GM21717 (cell line): Measurements from ENCODE around the gene UPK3BL1.
"Not testable (repeated sequence)": the region's sequence is repeated elsewhere in the genome, so short reads cannot be mapped to it uniquely, and the experiment has no call there.

Experiments
- ATAC-seq: cut with Tn5 transposase; IDR thresholded peaks from one replicate; pipeline ENCODE4 v1.9.1; 2021; ENCODE audit warnings: mild to moderate bottlenecking, moderate library complexity; ENCODE audit not compliant: unreplicated experiment

The UPK3BL1 gene

DNA sequence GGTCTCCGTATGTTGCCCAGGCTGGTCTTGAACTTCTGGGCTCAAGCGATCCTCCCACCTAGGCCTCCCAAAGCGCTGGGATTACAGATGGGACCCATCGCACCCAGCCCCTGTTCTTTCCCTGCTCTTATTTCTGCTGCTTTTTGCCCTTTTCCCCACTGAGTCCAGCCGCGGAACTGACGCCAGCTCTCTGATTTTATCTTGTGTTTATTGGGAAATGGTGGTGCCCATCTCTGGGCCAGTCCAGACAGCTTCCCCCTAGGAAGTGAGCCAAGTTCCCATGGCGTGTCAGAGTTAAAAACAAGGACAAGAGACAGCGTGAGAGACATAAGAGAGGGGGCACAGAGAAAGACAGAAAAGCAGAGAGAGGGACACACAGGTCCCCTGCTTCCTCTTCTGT, 12.0 kb downstream of the UPK3BL1 start:
- not testable (repeated sequence) for ATAC-seq

DNA sequence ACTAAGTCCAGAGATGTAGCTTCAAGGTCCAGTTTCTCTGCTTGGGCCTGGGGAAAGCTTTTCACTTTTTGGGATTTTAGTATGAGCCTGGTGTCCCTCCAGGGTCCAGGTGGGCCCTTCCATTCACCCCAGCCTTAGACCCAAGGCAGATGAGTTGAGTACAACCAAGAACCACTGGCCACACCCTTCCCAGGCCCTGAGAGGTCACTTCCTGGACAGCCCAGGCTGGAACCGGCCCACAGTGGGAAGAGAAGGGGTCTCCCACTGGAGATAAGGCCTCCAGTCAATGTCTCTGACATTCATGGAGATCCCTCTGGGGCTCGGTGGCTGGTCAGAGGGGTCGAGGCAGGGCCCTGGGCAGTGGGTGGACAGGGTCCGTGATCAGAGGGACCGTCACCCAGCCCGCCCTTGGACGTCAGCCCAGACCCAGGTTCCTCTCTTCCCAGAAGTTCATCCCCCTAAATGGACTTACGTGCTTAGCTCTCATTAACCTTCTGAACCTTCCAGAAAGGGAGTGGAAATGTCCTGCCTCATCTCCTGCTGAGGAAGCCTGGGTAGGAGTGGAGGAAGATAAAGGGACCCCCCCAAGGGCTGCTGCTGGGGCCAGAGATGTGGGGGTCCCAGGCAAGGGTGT, 15.2 kb downstream of the UPK3BL1 start:
- ATAC-seq: not testable (repeated sequence)

DNA sequence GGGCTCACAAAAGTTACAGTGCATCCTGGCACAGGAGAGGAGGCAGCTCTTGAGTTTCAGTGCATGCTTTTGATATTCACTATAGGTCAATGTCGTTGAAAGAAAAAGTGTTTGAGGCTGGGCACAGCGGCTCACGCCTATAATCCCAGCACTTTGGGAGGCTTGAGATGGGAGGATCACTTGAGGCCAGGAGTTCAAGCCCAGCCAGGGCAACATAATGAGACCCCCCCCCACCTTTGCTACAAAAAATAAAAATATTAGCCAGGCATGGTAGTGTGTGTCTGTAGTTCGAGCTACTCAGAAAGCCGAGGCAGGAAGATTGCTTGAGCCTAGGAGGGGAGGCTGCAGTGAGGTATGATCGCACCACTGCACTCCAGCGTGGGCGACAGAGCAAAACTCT, 24.5 kb downstream of the UPK3BL1 start:
- ATAC-seq: not testable (repeated sequence)

DNA sequence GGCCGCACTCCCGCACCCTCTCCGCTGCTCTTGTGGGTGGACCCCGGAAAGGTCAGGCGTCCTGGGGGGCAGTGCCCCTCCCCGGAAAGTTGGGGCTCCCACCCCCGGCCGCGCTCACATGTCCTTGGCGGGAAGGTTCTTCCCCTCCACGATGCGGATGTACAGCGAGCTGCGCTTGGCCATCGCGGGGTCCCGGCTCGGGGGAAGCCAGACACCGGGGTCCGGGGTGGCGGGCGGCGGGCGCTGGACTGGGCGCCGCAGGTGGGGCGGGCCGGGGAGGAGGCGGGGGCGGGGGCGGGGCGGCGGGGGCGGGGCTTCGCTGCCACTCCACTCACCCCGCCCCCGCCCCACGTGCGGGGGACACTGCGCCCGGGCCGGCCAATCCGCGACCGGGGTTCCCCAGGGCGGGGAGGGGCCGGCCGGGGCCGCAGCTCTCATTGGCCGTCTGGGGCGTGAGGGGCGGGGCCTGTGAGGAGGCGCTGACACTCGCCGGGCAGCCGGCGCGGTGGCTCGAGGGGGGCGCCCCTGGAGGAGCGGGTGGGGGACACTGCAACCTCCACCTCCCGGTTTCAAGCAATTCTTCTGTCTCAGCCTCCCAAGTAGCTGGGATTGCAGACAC, 26.0 kb downstream of the UPK3BL1 start, which contains the start of gene RASA4:
TSS of gene RASA4 (minus strand) at position 250 of the 619 bp plus-strand sequence. CDS start at position 183, 67 bp downstream.
- ATAC-seq: peak; percentile 48

DNA sequence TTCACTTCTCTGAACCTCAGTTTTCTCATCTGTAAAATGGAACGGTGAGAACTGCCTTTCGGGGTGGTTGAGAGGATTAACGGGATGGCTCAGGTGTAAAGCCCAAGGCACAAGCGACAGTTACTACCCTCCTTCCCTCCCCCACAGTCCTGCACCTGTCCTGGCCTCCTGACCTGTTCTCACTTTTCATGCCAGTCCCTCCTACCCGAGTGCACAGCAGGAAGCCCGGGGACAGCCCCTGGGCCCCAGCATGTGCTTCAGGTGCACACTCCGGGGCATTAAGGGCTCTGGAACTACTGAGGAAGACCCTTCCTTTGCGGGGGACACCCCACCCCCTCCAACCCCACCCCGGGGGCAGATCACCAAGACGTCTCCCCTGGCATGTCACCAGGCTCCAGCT, 26.7 kb downstream of the UPK3BL1 start:
- not testable (repeated sequence) for ATAC-seq

DNA sequence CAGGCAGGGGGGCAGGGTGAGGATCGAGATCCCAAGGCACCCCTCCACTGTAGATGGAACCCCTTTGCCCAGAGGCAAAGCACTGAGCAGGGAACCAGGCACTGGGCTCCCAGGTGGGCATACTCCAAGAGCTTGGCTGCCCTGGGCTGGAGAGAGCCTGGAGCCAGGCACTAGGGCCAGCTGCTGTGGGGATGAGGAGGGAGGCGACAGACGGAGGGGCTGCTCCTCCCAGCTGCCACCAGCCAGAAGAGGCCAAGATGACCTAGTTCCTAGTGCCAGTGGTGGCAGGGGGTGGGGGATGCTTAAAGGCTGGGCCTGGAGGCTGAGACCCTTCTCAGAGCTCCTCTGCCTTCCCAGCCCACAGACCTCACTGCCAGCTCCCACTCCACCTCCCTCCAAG, 27.7 kb downstream of the UPK3BL1 start:
- not testable (repeated sequence) for ATAC-seq

DNA sequence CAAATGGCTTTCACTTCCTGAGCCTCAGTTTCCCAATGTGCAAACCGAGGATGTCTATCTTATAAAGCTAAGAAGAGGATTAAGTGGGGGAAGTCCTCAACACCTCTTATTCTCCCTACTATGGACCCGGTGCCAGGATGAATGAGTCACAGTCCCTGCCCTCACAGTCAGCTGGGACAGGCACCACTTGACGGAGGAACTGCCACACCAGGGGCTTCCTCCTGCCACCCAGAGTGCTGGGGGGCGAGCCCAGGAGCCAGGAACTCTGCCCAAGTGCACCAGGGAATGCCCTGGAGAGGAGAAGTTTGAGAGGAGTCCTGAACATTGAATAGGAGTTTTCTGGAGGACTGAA, 28.3 kb downstream of the UPK3BL1 start:
- peak; percentile 21 for ATAC-seq

DNA sequence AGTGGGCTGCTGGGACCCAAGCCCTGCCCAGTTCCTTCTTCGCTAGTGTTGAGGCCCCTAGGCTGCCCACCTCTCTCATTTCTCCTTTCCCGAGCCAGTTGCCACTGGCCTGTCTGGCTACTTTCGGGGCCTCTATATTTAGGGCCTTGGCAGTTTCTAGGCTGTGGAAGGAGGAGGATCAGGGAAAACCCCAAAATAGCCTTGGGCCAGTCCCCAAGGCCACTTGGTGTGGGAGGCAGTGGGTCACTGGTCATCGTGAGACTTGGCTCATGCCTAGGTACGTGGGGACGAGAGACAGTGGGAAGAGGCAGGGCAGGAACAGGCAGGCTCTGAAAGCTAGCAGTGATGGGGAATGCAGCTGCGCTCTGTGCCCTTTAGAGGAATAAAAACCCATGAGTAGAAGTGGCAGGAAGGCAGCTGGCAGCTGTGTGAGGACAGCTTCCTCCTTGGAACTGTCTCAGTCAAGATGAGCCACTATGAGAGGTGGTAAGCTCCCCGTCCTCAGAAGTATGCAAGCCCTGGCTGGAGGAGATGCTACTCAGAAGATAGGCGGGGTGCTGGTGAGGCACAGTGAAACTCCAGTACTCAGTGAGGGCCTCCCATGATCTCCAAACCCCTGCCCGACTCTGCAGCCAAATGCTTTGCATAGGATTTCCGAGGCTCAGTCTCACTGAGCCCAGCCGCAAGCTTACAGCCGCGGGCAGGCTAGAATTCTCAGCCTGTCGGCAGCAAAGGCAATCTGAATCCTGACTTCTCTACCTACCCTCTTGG, 28.8 kb downstream of the UPK3BL1 start:
- peak; percentile 70 for ATAC-seq

DNA sequence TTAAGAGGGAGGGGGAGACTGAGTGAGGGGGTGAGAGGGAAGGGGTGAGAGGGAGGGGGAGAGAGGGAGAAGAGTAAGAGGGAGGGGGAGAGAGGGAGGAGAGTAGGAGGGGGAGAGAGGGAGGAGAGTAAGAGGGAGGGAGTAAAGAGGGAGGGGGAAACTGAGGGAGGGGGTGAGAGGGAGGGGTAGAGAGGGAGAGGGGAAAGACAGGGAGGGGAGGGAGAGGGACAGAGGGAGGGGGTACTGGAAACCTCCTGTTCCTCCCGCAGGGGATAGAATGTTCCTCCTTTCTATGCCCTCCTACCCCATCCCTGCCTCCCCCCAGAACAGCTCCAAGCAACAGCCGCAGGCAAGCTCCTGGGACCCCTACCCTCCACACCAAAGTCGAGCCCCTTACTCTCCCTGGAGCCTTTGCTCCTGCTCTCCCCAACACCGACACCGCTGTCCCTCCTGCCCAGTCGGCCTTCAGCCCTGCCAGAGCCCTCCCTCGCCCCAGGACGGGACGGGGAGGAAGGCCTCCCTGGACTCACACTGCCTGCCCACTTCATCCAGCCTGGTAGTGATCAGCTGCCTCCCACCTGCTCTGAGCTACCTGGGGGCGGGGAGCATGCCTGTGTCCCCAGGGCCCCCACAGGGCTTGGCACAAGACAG, 30.8 kb downstream of the UPK3BL1 start:
- not testable (repeated sequence) for ATAC-seq

DNA sequence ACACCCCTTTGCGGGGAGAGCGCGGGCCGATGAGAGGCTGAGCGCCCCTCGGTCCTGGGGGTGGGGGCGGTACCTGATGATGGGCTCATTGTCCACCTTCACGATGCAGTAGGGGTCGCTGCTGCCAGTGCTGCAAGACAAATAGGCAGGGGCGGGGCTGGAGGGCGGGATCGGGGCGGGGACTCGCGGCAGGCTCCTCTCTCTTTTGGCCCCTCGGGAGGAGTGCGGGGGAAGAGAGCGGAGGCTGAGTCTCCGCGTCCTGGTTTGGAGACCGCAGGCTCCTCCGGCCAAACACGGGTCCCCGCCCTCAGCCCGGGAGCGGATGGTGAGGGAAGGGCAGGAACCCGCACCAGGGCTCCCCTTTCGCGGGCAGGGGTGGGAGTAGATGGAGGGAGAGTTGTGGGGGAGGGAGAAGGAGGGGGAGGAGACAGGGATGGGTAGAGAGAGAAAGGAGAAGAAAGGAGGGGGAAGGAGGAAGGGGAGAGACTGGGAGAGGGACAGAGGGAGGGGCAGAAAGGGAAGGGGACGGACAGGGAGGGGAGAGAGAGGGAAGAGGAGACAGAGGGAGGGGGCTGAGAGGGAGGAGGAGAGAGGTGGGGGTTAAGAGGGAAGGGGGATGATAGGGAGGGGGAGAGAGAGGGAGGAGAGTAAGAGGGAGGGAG, 31.4 kb downstream of the UPK3BL1 start:
- peak; percentile 28 for ATAC-seq

DNA sequence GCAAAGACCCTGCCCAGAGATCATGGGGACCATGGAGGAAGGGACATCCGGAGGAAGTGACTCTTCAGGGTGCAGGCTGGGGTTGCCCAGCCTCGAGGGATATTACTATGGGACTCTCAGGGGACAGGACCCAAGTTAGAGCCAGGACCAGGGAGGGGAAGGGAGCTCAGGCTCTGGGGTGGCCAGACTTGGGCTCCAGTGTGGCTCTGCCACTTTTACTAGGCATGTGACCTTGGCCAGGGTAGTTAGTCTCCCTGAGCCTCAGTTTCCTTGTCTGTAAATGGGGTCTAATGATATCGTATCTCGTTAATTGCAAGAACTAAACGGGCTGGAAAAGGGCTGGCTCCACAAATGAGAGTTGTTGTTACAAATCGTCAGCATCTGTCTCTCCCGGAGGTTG, 32.1 kb downstream of the UPK3BL1 start:
- ATAC-seq: not testable (repeated sequence)

DNA sequence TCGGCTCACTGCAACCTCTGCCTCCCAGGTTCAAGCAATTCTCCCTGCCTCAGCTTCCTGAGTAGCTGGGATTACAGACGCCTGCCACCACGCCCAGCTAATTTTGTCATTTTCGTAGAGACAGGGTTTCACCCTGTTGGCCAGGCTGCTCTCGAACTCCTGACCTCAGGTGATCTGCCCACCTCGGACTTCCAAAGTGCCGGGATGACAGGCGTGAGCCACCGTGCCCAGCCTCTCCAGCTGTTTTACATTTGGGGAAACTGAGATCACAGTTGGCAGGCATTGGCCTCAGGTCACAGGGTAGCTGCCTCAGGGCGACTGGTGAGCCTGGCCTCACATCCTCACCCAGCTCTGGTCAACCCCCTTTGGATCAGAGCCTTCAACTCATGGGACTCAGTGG, 32.9 kb downstream of the UPK3BL1 start:
- not testable (repeated sequence) for ATAC-seq

DNA sequence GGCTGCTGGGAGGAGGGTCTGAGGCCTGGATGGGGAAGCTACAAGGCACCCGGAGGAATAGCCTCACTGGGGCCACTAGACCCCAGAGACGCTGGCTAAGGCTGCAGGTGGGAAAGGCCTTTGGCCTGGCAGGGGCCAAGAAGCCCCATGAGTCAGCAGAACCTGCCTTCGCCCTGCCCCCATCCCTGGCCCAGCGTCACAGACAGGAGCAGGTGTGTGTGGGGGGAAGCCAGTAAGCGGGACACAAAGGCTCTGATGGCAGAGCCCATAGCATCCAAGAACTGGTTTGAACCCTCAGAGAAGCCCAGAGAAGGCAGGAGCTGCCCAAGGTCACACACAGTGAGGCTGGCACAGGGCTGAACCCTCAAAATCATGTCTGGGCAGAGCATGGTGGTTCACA, 35.7 kb downstream of the UPK3BL1 start:
- ATAC-seq: not testable (repeated sequence)

DNA sequence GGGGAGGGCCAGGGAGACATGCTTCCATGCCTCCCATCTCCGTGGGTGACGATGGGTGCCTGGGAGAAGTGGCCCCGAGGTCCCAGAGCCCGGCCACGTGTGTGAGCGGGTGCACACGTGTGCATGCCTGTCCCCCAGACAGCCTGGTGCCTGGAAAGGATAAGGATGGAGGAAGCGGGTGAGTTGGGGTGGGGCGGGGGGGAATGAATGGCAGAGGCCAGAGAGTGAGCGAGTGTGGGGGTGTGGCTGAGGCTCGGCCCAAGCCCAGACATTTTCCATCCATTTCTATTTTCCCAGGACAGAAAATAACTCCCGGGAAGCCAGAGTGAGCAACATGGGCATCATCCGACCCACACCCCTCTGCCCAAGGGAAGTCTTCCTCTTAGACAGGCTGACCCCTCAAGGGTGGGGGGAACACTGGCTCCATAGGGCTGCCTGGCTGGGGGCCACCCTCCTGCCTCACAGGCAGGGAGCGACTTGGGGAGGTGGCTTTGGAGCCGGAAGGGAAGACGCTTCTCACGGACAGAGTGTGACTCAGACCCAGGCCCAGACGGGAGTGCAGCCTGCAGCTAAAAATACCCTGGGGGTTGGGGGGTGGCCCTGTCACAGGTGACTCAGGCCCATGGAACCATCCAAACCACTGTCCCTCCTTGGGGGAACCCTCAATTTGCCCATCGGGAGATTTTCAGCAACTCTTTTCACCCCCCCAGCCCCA, 38.0 kb downstream of the UPK3BL1 start:
- ATAC-seq: not testable (repeated sequence)

DNA sequence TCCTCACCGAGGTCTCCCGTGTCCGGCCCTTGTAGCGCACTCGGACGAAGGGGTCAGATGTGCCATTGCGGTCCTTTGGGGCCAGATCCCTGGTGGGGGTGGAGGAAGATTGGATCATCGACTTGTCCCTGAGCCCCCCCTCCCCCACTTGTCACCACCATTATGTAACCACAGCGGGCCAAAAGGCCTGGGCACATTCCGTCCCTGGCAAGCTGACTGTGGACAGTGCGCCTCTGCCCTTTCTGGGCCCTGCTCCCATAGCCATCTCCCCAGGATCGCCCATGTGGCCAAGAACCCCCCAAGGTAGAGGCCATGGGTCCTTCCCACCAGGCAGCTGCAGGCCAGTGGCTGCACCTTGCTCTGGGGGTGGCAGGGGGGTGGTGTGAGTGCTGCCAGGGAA, 40.3 kb downstream of the UPK3BL1 start:
- ATAC-seq: not testable (repeated sequence)

DNA sequence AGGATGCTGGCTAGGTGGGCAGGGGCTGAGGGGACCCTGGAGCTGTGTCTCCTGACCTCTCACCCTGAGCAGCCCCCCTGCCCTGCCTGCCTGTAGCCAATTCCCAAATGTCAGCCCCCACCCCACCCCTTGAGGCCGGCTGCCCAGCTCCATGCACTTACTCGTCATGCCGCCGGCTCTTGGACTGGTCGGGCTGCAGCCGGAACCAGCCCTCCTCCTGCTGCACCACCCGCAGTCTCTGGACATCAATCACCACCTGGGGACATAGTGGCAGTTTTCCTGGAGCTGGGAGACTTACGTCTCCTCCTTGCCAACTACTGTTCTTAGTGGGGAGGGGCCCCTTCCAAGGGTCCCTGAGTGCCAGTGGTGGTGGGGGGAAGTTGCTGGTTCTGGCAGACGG, 42.9 kb downstream of the UPK3BL1 start:
- ATAC-seq: not testable (repeated sequence)

DNA sequence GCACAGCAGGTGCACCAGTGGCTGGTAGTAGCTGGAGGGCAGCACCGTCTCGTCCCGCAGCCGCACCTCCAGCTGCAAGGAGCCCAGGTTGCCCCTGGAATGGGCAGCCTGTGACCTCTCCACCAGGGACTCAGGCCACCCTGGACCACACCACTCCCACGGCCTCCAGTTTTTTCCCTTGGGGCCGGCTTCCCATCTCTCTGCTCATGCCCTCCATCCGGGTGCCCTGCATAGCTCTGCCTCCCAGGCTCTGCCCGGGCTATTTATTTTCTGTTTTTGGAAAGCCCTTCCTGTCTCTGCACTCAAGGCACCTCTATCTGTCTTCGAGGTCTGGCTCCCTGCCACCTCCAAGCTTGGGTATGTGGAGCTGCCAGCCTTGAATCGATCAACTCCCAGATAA, 46.6 kb downstream of the UPK3BL1 start:
- ATAC-seq: not testable (repeated sequence)

DNA sequence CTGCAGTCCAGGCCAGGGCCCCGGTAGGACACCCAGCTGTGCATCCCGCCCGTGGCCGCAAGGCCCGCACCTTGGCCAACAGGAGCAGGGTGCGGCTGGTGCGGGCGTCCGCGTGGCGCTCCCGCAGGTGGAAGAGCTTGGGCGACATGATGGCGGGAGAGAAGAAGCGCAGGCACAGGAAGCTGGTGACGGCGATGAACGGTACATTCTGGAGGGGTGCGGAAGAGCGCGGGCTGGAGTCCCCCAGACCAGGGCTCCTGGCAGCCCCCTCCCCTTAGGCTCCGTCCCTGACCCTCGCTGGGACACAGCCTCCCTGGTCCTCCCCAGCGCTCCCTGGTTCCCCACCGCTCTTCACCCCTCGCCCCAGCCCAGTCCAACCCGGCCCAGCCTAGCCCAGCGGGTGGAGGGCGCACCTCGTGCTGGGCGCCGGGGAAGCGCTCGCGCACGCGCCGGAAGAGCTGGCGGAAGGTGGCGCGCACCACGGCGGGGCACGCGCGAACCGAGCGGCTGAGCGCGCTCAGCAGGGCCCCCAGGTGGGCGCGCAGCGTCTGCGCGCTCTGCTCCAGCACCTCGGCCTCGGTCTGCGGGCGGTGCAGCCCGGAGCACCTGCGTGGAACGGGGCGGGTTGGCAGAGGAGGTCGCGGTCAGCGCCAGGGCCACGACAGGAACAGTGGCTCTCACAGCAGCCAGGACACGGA, 48.8 kb downstream of the UPK3BL1 start:
- ATAC-seq: peak; percentile 51

DNA sequence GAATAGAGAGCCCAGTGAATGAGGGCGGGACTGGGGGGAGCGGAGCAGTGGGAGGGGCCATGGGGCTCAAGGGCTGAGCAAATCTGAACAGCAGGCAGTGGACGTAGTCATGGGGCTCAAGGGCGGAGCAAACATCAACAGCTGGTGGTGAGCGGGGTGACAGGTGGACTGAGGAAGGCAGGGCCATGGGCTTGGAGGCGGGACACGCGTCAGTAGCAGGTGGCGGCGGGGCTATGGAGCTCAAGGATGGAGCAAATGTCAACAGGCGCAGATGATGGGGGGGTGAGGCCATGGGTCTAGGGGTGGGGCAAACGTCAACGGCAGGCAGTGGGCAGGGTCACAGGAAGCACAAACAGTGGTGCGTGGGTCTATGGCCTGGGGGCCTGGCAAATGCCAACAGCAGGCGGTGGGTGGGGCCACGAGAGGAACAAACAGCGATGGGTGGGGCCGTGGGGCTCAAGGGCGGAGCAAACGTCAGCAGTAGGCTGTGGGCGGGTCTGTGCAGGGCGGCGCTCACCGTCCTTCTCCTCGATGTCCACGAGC, 50.0 kb downstream of the UPK3BL1 start:
- ATAC-seq: peak; percentile 34
